GM23248 (cell line): ENCODE results near the gene EMP1.

Source experiments
- EZH2 ChIP-seq: fragments of 200-600 bp; sonication (generic); IDR thresholded peaks from 2 replicates; pipeline ENCODE4 v1.6.1; 2018; ENCODE audit warnings: antibody characterized with exemption, mild to moderate bottlenecking; ENCODE audit not compliant: insufficient read depth, poor library complexity, severe bottlenecking
- EZH2phosphoT487 ChIP-seq: fragments of 200-600 bp; sonication (generic); IDR thresholded peaks from 2 replicates; pipeline ENCODE4 v1.6.1; 2018; ENCODE audit warnings: antibody characterized with exemption, moderate library complexity, mild to moderate bottlenecking, low read depth; ENCODE audit not compliant: insufficient read depth

DNA sequence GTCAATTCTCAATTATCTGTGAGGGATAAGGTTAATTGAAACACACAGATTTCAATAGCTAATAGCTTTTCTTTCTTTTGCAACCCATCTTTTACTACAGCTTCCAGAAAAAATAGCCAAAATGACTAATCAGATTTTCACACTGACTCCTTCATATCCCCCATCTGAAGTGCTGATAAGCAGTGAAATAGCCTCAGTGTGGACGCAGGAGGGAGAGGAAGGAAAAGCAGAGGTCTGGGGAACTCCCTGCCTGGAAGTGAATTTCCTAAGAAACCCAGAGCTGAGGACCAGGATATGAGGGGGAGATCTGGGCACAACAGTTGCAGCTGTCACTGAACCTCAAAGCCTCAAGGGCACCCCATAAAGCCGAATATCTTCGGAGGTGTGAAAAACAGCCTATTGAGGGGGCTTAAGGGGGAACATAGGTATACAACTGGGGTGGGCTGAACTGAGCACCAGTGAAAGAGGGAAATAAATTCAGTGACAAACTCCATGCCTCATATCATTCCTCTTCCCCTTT, 60.9 kb downstream of the EMP1 start:
- TF ChIP-seq EZH2phosphoT487, result no peak
- TF ChIP-seq EZH2, result no peak
